Ovary (tissue), 9 donors: ENCODE results near the gene OR1E2. TPM values are rescaled to one million over a fixed set of nuclear protein-coding genes. Genes with fewer than 3 reads are reported as not detected.

Source experiments
- DNase-seq, 5 donors: peaks; one replicate each; pipeline ENCODE4 v3.0.0-alpha.2; 2019 to 2020
- H3K27ac ChIP-seq, 2 donors: fragments of 200-600 bp; one replicate each; pipeline versions ENCODE4 v1.5.1 to v1.8.0; 2019 to 2022
- H3K27me3 ChIP-seq: fragments of 200-600 bp; one replicate; pipeline ENCODE4 v1.8.0; 2022
- H3K36me3 ChIP-seq: fragments of 200-600 bp; sonication (generic); one replicate; pipeline ENCODE4 v1.5.1; 2019
- H3K4me1 ChIP-seq: one replicate; pipeline ENCODE4 v1.8.1; 2013; ENCODE audit warnings: mild to moderate bottlenecking, moderate library complexity; ENCODE audit not compliant: insufficient read depth
- H3K4me3 ChIP-seq: fragments of 200-600 bp; sonication (generic); one replicate; pipeline ENCODE4 v1.5.1; 2017
- H3K9me3 ChIP-seq, 2 donors: fragments of 200-600 bp in 1 of 2; sonication (generic) in 1 of 2; one replicate each; pipeline versions ENCODE4 v1.5.1 to v1.8.1; 2013 to 2019; ENCODE audit warnings: mild to moderate bottlenecking in 1 of 2, moderate library complexity in 1 of 2
- CTCF ChIP-seq, 3 donors: fragments of 450-650 bp in 2 of 3; fragments of 200-600 bp in 1 of 3; IDR thresholded peaks; one replicate each; pipeline versions ENCODE4 v1.5.1 to v1.8.0; 2016 to 2022; ENCODE audit warnings: antibody characterized with exemption in 3 of 3, mild to moderate bottlenecking in 1 of 3
- EP300 ChIP-seq: sonication (generic); formaldehyde crosslinking; IDR thresholded peaks from one replicate; pipeline ENCODE4 v1.6.1; 2017; ENCODE audit warnings: antibody characterized with exemption
- POLR2A ChIP-seq: fragments of 450-650 bp; IDR thresholded peaks from one replicate; pipeline ENCODE4 v1.6.1; 2017; ENCODE audit warnings: antibody characterized with exemption, mild to moderate bottlenecking, moderate library complexity
- WGBS, 3 donors: extraction: QIAGEN DNeasy Blood & Tissue Kit in 1 of 3; methylation state at CpG; one replicate each; pipeline versions ENCODE4 v1.1.5 to v1.1.7; 2013 to 2017; 5-methylcytosine and 5-hydroxymethylcytosine counted together
- intact Hi-C, 4 donors: fragments of 100-400 bp; cut with DNase I; formaldehyde crosslinking; loops; one replicate each; pipeline versions ENCODE4 v1.11.0 to v1.15.1; 2022 to 2023
- polyA plus RNA-seq, 2 donors: library from polyadenylated mRNA; stranded (reverse); fragments of 200-250 nt in 1 of 2; fragments of 350-450 nt in 1 of 2; fragmentation: Illumina TruSeq in 1 of 2; extraction: RNeasy Lipid Tissue Mini Kit (QIAGEN cat#74804) in 1 of 2; gene quantifications; one replicate each; pipeline ENCODE4 v1.2.3, GENCODE V29; 2013 to 2014
- total RNA-seq, 7 donors: library from RNA; depleted of rRNA in 2 of 7; stranded (reverse); fragments of >200 nt in 2 of 7; fragmentation: NEBNext Ultra II Directional in 3 of 7; extraction: Animal tissue kit (Norgen Biotek cat#: 25700) in 3 of 7; gene quantifications; one replicate each; pipeline versions ENCODE4 v1.1.0 to v1.2.4, GENCODE V29; 2016 to 2023
- donor health status: DM: no; HTN: no; CAD: no; lungs with moderate emphysema.
- donor health status: DM: no; HTN: no; CAD: no.
- donor health status: Bipolar disorder and iron deficiency.
- donor health status: DM: yes; HTN: yes; CAD: no.
- donor health status: DM: no; HTN: no; CAD: no.
- donor health status: DM: yes; HTN: yes; CAD: no.

Gene OR1E2
- total and polyA plus RNA-seq, 9 donors = not detected

- H3K27ac ChIP-seq = no peak within 1 kb of the TSS
- 21 to 40% (median 27%) methylated on average over 75 to 92 of the region's 92 CpGs for WGBS, 3 donors
- no peak for DNase-seq
- no peaks in the 10 kb centered on the region for H3K4me1 ChIP-seq
- no peaks in the 10 kb centered on the region for H3K36me3 ChIP-seq
- TF ChIP-seq CTCF (IDR thresholded peaks at IDR 0.05) = no peak
- no peak for TF ChIP-seq POLR2A
- TF ChIP-seq EP300 = no peak
- no peaks in the 10 kb centered on the region for H3K27me3 ChIP-seq
- intact Hi-C loops = no loop called here
- H3K4me3 ChIP-seq = no peak within 1 kb of the TSS
- no peaks in the 10 kb centered on the region for H3K9me3 ChIP-seq
Measured at GRCh38 chr17:3385869-3386816, 47.5 kb downstream of the OR1E2 start, which contains the start of gene OR3A2. Gene OR3A2 (minus strand): TSS chr17:3386308.

Other genes starting within 250 kb of the OR1E2 start
- gene OR1A2, start 236.3 kb downstream of the OR1E2 start, total RNA-seq = not detected
- gene OR1A2, start 236.3 kb downstream of the OR1E2 start, polyA plus RNA-seq = not detected
- not detected for gene OR1A1, start 226.2 kb downstream of the OR1E2 start, total RNA-seq
- gene OR1A1, start 226.2 kb downstream of the OR1E2 start, polyA plus RNA-seq = not detected
- gene OR3A1, start 135.5 kb downstream of the OR1E2 start, total RNA-seq = under 1 TPM in 3 of 7 donors, not detected in 4; 0.20 to 0.37 (median 0.35) TPM
- gene OR3A1, start 135.5 kb downstream of the OR1E2 start, polyA plus RNA-seq = under 1 TPM in 1 of 2 donors, not detected in 1; 0.21 TPM
- gene OR3A2, start 47.5 kb downstream of the OR1E2 start, total RNA-seq = 1 to 10 TPM in 3 of 7 donors, under 1 TPM in 2, not detected in 2; 0.33 to 3.0 (median 1.5) TPM
- gene OR3A2, start 47.5 kb downstream of the OR1E2 start, polyA plus RNA-seq = under 1 TPM in 1 of 2 donors, not detected in 1; 0.41 TPM
- gene OR1E1, start 35.4 kb downstream of the OR1E2 start, total RNA-seq = not detected
- not detected for gene OR1E1, start 35.4 kb downstream of the OR1E2 start, polyA plus RNA-seq
- not detected for gene OR3A3, start 22.5 kb downstream of the OR1E2 start, total RNA-seq
- not detected for gene OR3A3, start 22.5 kb downstream of the OR1E2 start, polyA plus RNA-seq
- under 1 TPM in 2 of 7 donors, not detected in 5; 0.40 to 0.89 TPM for gene SPATA22, start 38.0 kb upstream of the OR1E2 start, total RNA-seq
- under 1 TPM in 1 of 2 donors, not detected in 1; 0.30 TPM for gene SPATA22, start 38.0 kb upstream of the OR1E2 start, polyA plus RNA-seq
- gene ASPA, start 42.2 kb upstream of the OR1E2 start, total RNA-seq = 10 to 100 TPM in 1 of 7 donors, 1 to 10 TPM in 4, under 1 TPM in 2; 0.46 to 10.3 (median 2.9) TPM
- gene ASPA, start 42.2 kb upstream of the OR1E2 start, polyA plus RNA-seq = 1 to 10 TPM; 1.9 to 7.7 TPM
- 1 to 10 TPM in 5 of 7 donors, under 1 TPM in 2; 0.12 to 5.8 (median 2.2) TPM for gene TRPV3, start 124.0 kb upstream of the OR1E2 start, total RNA-seq
- gene TRPV3, start 124.0 kb upstream of the OR1E2 start, polyA plus RNA-seq = 1 to 10 TPM in 1 of 2 donors, under 1 TPM in 1; 0.85 to 1.3 TPM
- 10 to 100 TPM in 2 of 7 donors, 1 to 10 TPM in 5; 4.1 to 13.3 (median 6.5) TPM for gene TRPV1, start 175.6 kb upstream of the OR1E2 start, total RNA-seq
- 1 to 10 TPM; 3.4 to 6.7 TPM for gene TRPV1, start 175.6 kb upstream of the OR1E2 start, polyA plus RNA-seq
- gene SHPK, start 202.4 kb upstream of the OR1E2 start, total RNA-seq = 10 to 100 TPM in 6 of 7 donors, 1 to 10 TPM in 1; 7.9 to 16.6 (median 14.0) TPM
- 1 to 10 TPM; 6.6 to 9.1 TPM for gene SHPK, start 202.4 kb upstream of the OR1E2 start, polyA plus RNA-seq
- gene CTNS, start 202.9 kb upstream of the OR1E2 start, total RNA-seq = 10 to 100 TPM; 10.5 to 21.4 (median 14.5) TPM
- gene CTNS, start 202.9 kb upstream of the OR1E2 start, polyA plus RNA-seq = 10 to 100 TPM; 10.1 to 23.3 TPM
- gene TAX1BP3, start 234.7 kb upstream of the OR1E2 start, total RNA-seq = 100 to 1,000 TPM in 6 of 7 donors, 10 to 100 TPM in 1; 64.3 to 166 (median 128) TPM
- gene TAX1BP3, start 234.7 kb upstream of the OR1E2 start, polyA plus RNA-seq = 100 to 1,000 TPM in 1 of 2 donors, 10 to 100 TPM in 1; 48.7 to 100 TPM
- gene EMC6, start 235.0 kb upstream of the OR1E2 start, total RNA-seq = 10 to 100 TPM in 6 of 7 donors, 1 to 10 TPM in 1; 7.6 to 28.7 (median 20.5) TPM
- 10 to 100 TPM; 20.3 to 38.9 TPM for gene EMC6, start 235.0 kb upstream of the OR1E2 start, polyA plus RNA-seq